GM21717 (cell line): ENCODE data around the gene PRDX3.

Experiments used
- ATAC-seq: cut with Tn5 transposase; IDR thresholded peaks from one replicate; pipeline ENCODE4 v1.9.1; 2021; ENCODE audit warnings: mild to moderate bottlenecking, moderate library complexity; ENCODE audit not compliant: unreplicated experiment

Gene PRDX3

DNA sequence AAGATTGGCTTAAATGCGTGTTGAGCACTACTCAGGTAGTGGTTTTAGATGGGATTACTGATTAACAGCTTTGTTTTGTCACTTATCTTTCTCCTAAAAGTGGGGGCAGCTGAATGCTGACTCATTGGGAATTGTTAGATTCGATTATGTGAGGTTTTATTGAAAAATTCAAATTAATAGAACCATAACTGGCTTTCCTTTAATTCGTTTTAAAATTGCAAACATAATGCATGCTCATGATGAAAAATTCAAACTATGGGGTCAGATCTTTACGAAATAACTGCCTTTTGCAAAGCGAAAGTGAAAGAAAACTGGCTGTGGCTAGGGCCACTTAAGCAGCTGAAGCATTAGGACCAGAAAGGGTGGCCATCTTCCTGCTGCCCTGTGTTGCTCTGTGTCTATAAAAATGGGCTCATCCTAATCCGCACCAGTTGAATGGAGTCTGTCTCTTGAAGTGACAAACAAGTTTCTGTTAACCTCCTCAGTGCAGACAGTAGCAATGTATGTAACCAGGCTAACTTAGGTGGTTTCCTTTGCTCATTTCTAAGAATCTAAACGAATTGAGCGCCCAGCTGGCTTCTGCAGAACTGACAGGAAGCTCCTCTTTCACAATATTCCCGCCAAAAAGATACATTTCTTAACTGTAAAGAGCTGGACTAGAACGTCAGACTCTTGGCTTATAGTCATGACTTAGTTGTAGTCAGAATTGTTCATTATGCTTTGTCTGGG lies 46.9 kb downstream of the PRDX3 start:
- peak; percentile 64 for ATAC-seq

DNA sequence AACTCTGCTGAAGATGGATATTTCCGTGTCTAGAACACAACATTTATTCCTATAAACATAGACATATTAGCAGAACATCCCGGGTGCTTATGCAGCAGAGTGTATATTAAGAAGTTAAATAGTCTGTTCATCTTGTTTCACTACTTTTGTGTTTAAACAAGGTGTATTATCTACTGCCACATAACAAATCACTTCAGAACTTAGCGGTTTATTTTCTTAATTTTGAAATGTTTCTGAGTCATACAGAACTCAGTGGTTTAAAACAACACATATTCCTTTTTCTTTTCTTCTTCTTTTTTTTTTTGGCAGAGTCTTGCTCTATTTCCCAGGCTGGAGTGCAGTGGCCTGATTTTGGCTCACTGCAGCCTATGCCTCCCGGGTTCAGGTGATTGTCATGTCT lies 48.9 kb downstream of the PRDX3 start:
- ATAC-seq = no peak

DNA sequence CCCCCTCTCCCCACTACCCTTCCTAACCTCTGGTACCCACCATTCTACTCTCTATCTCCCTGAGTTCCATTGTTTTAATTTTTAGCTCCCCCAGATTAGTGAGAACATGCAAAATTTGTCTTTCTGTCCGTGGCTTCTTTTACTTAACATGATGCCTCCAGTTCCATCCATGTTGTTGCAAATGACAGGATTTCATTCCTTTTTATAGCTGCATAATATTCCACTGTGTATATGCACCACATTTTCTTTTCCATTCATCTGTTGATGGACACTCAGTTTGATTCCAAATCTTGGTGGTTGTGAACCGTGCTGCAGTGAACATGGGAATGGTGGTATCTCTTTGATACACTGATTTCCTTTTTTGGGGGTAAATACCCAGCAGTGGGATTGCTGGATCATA lies 52.7 kb downstream of the PRDX3 start:
- no peak for ATAC-seq

DNA sequence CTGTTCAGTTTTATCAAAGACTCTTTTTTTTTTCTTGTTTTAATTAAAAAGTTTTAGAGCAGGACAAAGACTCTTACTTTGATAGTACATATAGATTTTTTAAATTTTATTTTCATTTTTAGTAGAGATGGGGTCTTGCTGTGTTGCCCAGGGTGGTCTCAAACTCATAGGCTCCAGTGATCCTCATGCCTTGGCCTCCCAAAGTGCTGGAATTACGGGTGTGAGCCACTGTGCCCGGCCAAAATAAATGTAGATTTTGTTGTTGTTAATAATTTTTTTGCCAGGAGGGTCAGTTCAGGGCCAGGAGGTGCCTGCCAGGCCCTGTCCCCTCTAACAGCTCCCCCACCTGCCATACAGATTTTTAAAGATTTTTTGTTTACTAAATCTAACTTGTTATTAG lies 57.7 kb downstream of the PRDX3 start:
- ATAC-seq = no peak

DNA sequence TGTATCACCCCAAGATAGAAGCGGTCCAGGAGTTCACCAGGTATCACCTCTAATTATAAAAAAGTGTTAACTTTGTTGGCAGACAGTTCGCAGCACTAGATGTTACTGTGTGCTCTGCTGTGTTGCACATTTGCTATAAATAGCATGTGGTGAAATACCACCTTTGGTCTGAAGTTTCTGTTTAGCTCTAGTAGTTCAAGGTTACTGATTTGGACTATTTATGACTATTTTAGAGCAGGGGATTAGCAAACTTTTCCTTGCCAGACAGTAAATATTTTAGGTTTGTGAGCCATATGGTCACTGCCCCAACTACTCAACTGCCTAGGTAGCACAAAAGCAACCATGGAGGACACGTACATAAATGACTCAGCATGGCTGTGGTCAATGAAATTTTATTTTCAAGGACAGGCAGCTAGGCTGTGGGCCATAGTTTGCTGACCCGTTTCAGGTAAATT lies 58.2 kb downstream of the PRDX3 start:
- peak; percentile 83 for ATAC-seq

DNA sequence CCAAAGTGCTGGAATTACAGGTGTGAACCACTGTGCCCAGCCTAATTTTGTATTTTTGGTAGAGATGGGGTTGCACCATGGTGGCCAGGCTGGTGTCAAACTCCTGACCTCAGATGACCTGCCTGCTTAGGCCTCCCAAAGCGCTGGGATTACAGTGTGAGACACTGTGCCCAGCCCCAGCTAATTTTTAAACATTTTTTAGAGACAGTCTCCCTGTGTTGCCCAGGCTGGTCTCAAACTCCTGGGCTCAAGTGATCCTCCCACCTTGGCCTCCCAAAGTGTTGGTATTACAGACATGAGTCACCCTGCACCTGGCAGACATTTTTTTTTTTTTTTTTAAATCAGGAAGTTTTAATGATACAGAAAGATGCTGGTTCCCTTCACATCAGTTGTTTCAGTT lies 59.2 kb downstream of the PRDX3 start:
- no peak for ATAC-seq

DNA sequence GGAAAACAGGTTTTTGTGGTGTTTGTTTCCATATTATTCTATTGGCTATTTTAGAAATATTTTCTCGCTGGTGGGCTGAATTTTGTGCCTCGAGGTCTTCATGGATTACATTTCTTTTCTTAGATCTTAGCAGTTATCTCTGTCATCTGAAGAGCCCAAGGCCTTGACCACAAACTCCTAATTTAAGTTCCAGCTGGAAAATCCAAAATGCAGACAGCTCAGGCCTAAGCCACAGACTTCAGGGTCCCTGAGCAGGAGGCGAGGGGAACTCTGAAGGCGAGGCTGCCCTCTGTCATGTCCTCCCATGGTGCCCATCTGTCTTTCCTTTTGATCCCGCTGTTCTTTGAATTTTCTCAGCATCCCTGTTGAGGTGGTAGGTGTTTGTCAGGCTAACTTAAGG lies 60.4 kb downstream of the PRDX3 start:
- no peak for ATAC-seq
